Ishikawa (cell line): Measurements from ENCODE around the gene SHQ1.

Source experiments
- CEBPB ChIP-seq: IDR thresholded peaks from 2 replicates; pipeline ENCODE4 v1.6.1; 2012
- CREB1 ChIP-seq: IDR thresholded peaks from 2 replicates; pipeline ENCODE4 v1.6.1; 2012; ENCODE audit warnings: low read depth
- EGR1 ChIP-seq: IDR thresholded peaks from 2 replicates; pipeline ENCODE4 v1.6.1; 2012
- EP300 ChIP-seq: IDR thresholded peaks from 2 replicates; pipeline ENCODE4 v1.6.1; 2012; ENCODE audit warnings: borderline replicate concordance
- FOXM1 ChIP-seq: IDR thresholded peaks from 2 replicates; pipeline ENCODE4 v1.6.1; 2012; ENCODE audit warnings: low read depth, borderline replicate concordance
- NFIC ChIP-seq: IDR thresholded peaks from 2 replicates; pipeline ENCODE4 v1.6.1; 2012
- RAD21 ChIP-seq: IDR thresholded peaks from 2 replicates; pipeline ENCODE4 v1.6.1; 2012; ENCODE audit warnings: low read depth
- TAF1 ChIP-seq: IDR thresholded peaks from 2 replicates; pipeline ENCODE4 v1.6.1; 2012; ENCODE audit warnings: low read depth, mild to moderate bottlenecking
- TCF12 ChIP-seq: IDR thresholded peaks from 2 replicates; pipeline ENCODE4 v1.6.1; 2012; ENCODE audit warnings: low read depth
- TEAD4 ChIP-seq: IDR thresholded peaks from 2 replicates; pipeline ENCODE4 v1.6.1; 2012
- USF1 ChIP-seq: IDR thresholded peaks from 2 replicates; pipeline ENCODE4 v1.6.1; 2012
- YY1 ChIP-seq: IDR thresholded peaks from 2 replicates; pipeline ENCODE4 v1.6.1; 2012; ENCODE audit warnings: low read depth
- ZBTB7A ChIP-seq: IDR thresholded peaks from 2 replicates; pipeline ENCODE4 v1.6.1; 2012; ENCODE audit warnings: low read depth
- TF ChIP-seq, protein P1 (sequence below): IDR thresholded peaks from 2 replicates; pipeline ENCODE4 v1.6.1; 2012; ENCODE audit warnings: low read depth, mild to moderate bottlenecking
- TF ChIP-seq, protein P2 (sequence below): IDR thresholded peaks from 2 replicates; pipeline ENCODE4 v1.6.1; 2012

Gene SHQ1

GRCh38 chr3:72848703-72849081 lies 447 bp upstream of the SHQ1 start:
- TF ChIP-seq FOXM1: no peak
- TF ChIP-seq, protein P1, sequence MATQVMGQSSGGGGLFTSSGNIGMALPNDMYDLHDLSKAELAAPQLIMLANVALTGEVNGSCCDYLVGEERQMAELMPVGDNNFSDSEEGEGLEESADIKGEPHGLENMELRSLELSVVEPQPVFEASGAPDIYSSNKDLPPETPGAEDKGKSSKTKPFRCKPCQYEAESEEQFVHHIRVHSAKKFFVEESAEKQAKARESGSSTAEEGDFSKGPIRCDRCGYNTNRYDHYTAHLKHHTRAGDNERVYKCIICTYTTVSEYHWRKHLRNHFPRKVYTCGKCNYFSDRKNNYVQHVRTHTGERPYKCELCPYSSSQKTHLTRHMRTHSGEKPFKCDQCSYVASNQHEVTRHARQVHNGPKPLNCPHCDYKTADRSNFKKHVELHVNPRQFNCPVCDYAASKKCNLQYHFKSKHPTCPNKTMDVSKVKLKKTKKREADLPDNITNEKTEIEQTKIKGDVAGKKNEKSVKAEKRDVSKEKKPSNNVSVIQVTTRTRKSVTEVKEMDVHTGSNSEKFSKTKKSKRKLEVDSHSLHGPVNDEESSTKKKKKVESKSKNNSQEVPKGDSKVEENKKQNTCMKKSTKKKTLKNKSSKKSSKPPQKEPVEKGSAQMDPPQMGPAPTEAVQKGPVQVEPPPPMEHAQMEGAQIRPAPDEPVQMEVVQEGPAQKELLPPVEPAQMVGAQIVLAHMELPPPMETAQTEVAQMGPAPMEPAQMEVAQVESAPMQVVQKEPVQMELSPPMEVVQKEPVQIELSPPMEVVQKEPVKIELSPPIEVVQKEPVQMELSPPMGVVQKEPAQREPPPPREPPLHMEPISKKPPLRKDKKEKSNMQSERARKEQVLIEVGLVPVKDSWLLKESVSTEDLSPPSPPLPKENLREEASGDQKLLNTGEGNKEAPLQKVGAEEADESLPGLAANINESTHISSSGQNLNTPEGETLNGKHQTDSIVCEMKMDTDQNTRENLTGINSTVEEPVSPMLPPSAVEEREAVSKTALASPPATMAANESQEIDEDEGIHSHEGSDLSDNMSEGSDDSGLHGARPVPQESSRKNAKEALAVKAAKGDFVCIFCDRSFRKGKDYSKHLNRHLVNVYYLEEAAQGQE: no peak
- TF ChIP-seq TEAD4: no peak
- TF ChIP-seq ZBTB7A: no peak
- no peak for TF ChIP-seq NFIC
- no peak for TF ChIP-seq CEBPB
- no peak for TF ChIP-seq TAF1
- TF ChIP-seq TCF12: no peak

- TF ChIP-seq, protein P1: no peak
- TF ChIP-seq NFIC (no peak), YY1 (no peak), EP300 (no peak), ZBTB7A (no peak), CREB1 (no peak), TEAD4 (no peak), RAD21 (no peak), TAF1 (no peak), CEBPB (no peak), FOXM1 (no peak), TCF12 (no peak), EGR1 (no peak), USF1 (no peak)
- TF ChIP-seq, protein P2, sequence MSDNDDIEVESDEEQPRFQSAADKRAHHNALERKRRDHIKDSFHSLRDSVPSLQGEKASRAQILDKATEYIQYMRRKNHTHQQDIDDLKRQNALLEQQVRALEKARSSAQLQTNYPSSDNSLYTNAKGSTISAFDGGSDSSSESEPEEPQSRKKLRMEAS: no peak
Observed at GRCh38 chr3:72847282-72847681, 963 bp downstream of the SHQ1 start.

DNA sequence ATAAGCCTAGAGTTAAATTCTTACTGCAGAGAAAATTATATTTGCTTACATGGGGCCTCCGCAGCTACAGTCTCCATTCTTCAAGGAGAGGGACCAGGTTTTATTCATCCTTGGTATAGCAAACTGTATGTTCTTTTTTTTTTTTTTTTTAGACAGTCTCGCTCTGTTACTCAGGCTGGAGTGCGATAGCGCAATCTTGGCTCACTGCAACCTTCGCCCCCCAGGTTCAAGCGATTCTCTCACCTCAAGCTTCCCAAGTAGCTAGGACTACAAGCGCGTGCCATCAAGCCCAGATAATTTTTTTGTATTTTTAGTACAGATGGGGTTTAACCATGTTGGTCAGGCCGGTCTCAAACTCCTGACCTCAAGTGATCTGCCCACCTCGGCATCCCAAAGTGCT lies 2.1 kb downstream of the SHQ1 start:
- TF ChIP-seq TCF12 (no peak), CREB1 (no peak)

- no peak for TF ChIP-seq YY1
- no peak for TF ChIP-seq EGR1
- TF ChIP-seq EP300: no peak
- TF ChIP-seq TEAD4: no peak
- no peak for TF ChIP-seq CREB1
- TF ChIP-seq, protein P1: no peak
- no peak for TF ChIP-seq ZBTB7A
- no peak for TF ChIP-seq CEBPB
- TF ChIP-seq RAD21: no peak
- no peak for TF ChIP-seq USF1
- TF ChIP-seq TCF12: no peak
- no peak for TF ChIP-seq FOXM1
- TF ChIP-seq, protein P2: no peak
- TF ChIP-seq NFIC: no peak
- no peak for TF ChIP-seq TAF1
Observed at GRCh38 chr3:72844436-72844993, 3.7 kb downstream of the SHQ1 start.

GRCh38 chr3:72839057-72839456 lies 9.2 kb downstream of the SHQ1 start:
- TF ChIP-seq FOXM1 (no peak), NFIC (no peak), CREB1 (no peak)
- TF ChIP-seq, protein P1: no peak
